HFFc6 (cell line): ENCODE results near the gene CDKN1B. TPM values are rescaled to one million over a fixed set of nuclear protein-coding genes. Genes with fewer than 3 reads are reported as not detected.

Experiments
- DNase-seq: peaks from one replicate; pipeline ENCODE4 v3.0.0-alpha.2; 2018
- H3K27ac Mint-ChIP-seq: 2 replicates; pipeline ENCODE4 v1.8.0; 2020; ENCODE audit warnings: mild to moderate bottlenecking, mixed read lengths
- H3K27me3 Mint-ChIP-seq: 2 replicates; pipeline ENCODE4 v1.8.0; 2021; ENCODE audit warnings: mild to moderate bottlenecking, moderate library complexity, mixed read lengths; ENCODE audit not compliant: insufficient read depth
- H3K36me3 Mint-ChIP-seq: 2 replicates; pipeline ENCODE4 v1.8.0; 2021; ENCODE audit warnings: low read depth, mixed read lengths
- H3K4me1 Mint-ChIP-seq: 2 replicates; pipeline ENCODE4 v1.8.0; 2020; ENCODE audit warnings: low read depth, mixed read lengths
- H3K4me3 Mint-ChIP-seq: 2 replicates; pipeline ENCODE4 v1.8.0; 2020; ENCODE audit warnings: mild to moderate bottlenecking, moderate library complexity, mixed read lengths
- H3K9me3 Mint-ChIP-seq: 2 replicates; pipeline ENCODE4 v1.8.0; 2020; ENCODE audit warnings: mild to moderate bottlenecking, mixed read lengths
- total RNA-seq, 6 experiments: library from RNA; stranded (reverse); fragmentation: NEBNext Ultra II Directional; extraction: Animal tissue kit (Norgen Biotek cat#: 25700); gene quantifications; 2 replicates in 1 of 6; 3 replicates in 5 of 6; pipeline ENCODE4 v1.2.3, GENCODE V29; 2021
- TF ChIP-seq, protein P1 (sequence below): fragments of 200-600 bp; sonication (generic); IDR thresholded peaks from 2 replicates; pipeline ENCODE4 v1.5.0; 2021; ENCODE audit warnings: antibody characterized with exemption, mild to moderate bottlenecking

CDKN1B gene
- total RNA-seq, 6 experiments from 2014 or later = 22.9 to 31.4 (median 29.7) TPM

DNA sequence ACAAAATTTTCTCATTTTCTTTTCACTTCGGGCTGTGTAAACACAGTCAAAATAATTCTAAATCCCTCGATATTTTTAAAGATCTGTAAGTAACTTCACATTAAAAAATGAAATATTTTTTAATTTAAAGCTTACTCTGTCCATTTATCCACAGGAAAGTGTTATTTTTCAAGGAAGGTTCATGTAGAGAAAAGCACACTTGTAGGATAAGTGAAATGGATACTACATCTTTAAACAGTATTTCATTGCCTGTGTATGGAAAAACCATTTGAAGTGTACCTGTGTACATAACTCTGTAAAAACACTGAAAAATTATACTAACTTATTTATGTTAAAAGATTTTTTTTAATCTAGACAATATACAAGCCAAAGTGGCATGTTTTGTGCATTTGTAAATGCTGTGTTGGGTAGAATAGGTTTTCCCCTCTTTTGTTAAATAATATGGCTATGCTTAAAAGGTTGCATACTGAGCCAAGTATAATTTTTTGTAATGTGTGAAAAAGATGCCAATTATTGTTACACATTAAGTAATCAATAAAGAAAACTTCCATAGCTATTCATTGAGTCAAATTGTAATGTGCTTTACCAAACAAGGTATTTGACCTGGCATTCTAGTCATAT, 4.8 kb downstream of the CDKN1B start:
- Mint-ChIP-seq H3K27ac (peak overlapping the region; percentile 94), H3K4me1 (peaks cover 39% of the 10 kb centered on the region), H3K4me3 (peak overlapping the region; percentile 96), H3K9me3 (no peaks in the 10 kb centered on the region; the same call in 1 of the 2 replicates), H3K36me3 (peaks cover 66% of the 10 kb centered on the region), H3K27me3 (peaks cover 15% of the 10 kb centered on the region)
- DNase-seq = no peak
- TF ChIP-seq, protein P1, sequence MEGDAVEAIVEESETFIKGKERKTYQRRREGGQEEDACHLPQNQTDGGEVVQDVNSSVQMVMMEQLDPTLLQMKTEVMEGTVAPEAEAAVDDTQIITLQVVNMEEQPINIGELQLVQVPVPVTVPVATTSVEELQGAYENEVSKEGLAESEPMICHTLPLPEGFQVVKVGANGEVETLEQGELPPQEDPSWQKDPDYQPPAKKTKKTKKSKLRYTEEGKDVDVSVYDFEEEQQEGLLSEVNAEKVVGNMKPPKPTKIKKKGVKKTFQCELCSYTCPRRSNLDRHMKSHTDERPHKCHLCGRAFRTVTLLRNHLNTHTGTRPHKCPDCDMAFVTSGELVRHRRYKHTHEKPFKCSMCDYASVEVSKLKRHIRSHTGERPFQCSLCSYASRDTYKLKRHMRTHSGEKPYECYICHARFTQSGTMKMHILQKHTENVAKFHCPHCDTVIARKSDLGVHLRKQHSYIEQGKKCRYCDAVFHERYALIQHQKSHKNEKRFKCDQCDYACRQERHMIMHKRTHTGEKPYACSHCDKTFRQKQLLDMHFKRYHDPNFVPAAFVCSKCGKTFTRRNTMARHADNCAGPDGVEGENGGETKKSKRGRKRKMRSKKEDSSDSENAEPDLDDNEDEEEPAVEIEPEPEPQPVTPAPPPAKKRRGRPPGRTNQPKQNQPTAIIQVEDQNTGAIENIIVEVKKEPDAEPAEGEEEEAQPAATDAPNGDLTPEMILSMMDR = no peak

- TF ChIP-seq, protein P1 = no peak
- Mint-ChIP-seq H3K27me3 (peaks cover 15% of the 10 kb centered on the region), H3K4me3 (peak overlapping the region; percentile 96), H3K36me3 (peaks cover 64% of the 10 kb centered on the region), H3K4me1 (peaks cover 42% of the 10 kb centered on the region), H3K9me3 (no peaks in the 10 kb centered on the region; the same call in 1 of the 2 replicates), H3K27ac (peak overlapping the region; percentile 94)
- no peak for DNase-seq
These were observed 5.4 kb downstream of the CDKN1B start for GRCh38 chr12:12722435-12723148.

DNA sequence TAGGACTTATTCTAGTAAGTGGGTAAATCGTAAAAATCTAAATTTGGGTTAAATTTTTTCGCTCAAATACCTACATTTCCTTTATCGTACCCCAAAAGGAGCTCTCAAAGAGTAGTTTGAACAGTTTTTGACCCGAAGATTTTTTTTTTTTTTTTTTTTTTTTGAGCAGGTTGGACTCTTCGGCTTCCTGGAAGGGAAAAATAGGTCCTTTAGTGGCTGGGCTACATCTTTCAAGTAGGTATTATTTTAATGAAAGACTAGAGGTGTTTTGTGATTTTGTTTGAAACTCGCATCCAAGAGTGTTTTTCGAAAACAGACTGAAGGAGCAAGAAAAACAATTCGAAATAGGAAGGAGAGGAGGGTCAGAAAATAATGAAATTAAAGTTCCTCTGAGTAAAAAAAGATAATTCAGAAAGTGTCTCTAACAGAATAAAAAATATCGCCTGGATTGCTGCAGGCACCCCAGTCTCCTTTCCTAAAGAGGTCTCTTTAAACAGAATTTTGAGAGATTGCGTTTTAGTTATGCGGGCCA, 6.0 kb downstream of the CDKN1B start:
- DNase-seq = no peak
- H3K4me3 Mint-ChIP-seq = peak overlapping the region; percentile 96
- H3K27me3 Mint-ChIP-seq = peaks cover 13% of the 10 kb centered on the region
- peaks cover 57% of the 10 kb centered on the region for H3K36me3 Mint-ChIP-seq
- peak overlapping the region; percentile 94 for H3K27ac Mint-ChIP-seq
- H3K4me1 Mint-ChIP-seq = peaks cover 44% of the 10 kb centered on the region
- TF ChIP-seq, protein P1 = no peak
- H3K9me3 Mint-ChIP-seq = no peaks in the 10 kb centered on the region; the same call in 1 of the 2 replicates

DNA sequence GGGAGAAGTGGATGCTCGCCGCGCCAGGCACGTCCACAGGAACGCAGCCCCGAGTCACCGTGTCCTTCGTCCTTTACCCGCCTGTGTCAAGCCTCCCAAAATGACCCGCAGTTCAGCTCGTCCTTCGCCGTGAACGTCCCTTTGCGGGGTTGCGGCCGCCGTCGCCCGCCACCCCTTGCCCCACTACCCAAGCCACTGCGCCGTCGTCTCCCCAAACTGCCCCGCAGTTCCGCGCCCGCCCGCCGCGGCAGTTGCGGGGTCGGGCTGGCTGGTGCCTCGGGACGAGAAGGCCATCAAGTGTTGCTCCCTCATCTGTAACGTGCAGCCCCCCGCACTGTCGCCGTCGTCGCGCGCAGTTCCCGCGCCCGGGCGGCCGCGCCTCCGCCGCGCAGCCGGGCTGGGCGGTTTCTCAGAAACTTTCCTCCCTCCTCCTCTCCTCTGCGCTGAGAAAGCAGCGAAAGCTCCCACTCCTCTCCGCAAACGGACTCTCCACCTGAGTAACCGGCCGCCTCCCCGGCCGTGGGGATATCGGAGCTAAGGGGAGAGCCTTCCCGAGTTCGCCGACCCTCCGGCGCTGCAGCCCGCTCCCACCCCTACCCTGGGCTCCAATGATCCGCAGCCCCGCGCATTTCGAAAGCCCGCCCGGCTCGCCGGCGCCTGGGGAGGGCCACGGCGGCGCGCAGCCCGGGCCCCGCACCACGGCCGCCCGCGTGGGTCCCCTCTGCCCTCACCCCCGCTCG, 6.7 kb downstream of the CDKN1B start:
- Mint-ChIP-seq H3K9me3 (no peaks in the 10 kb centered on the region; the same call in 1 of the 2 replicates), H3K4me1 (peaks cover 51% of the 10 kb centered on the region), H3K4me3 (peak overlapping the region; percentile 96), H3K27ac (peak overlapping the region; percentile 94), H3K36me3 (peaks cover 55% of the 10 kb centered on the region), H3K27me3 (peaks cover 13% of the 10 kb centered on the region)
- TF ChIP-seq, protein P1 = no peak
- no peak for DNase-seq

- H3K4me1 Mint-ChIP-seq = peaks cover 55% of the 10 kb centered on the region
- peaks cover 51% of the 10 kb centered on the region for H3K36me3 Mint-ChIP-seq
- TF ChIP-seq, protein P1 = no peak
- peak overlapping the region; percentile 96 for H3K27ac Mint-ChIP-seq
- DNase-seq = no peak
- peaks cover 13% of the 10 kb centered on the region for H3K27me3 Mint-ChIP-seq
- H3K9me3 Mint-ChIP-seq = no peaks in the 10 kb centered on the region; the same call in 1 of the 2 replicates
- peak overlapping the region; percentile 91 for H3K4me3 Mint-ChIP-seq
These were observed 7.4 kb downstream of the CDKN1B start for GRCh38 chr12:12724421-12725085.
